Psoas muscle (tissue), 8 donors: ENCODE data around the gene OR2AK2. TPM values are rescaled to one million over a fixed set of nuclear protein-coding genes. Genes with fewer than 3 reads are reported as not detected.

Experiments
- ATAC-seq, 4 donors: fragments of 200-7000 bp; cut with Tn5 transposase; one replicate each; pipeline ENCODE4 v1.9.1; 2020; ENCODE audit warnings: moderate library complexity in 3 of 4, mild to moderate bottlenecking in 2 of 4
- DNase-seq, 2 donors: peaks; one replicate each; pipeline ENCODE4 v3.0.0-alpha.2; 2020
- H3K27ac ChIP-seq: fragments of 200-600 bp; one replicate; pipeline ENCODE4 v1.8.0; 2022
- H3K27me3 ChIP-seq, 3 donors: fragments of 200-600 bp in 1 of 3; one replicate each; pipeline versions ENCODE4 v1.6.1 to v1.8.0; 2013 to 2022; ENCODE audit warnings: low read length in 2 of 3, mild to moderate bottlenecking in 2 of 3, moderate library complexity in 1 of 3; ENCODE audit not compliant: insufficient read depth in 3 of 3
- H3K36me3 ChIP-seq, 2 donors: fragments of 200-600 bp in 1 of 2; one replicate each; pipeline versions ENCODE4 v1.6.1 to v1.8.0; 2013 to 2022; ENCODE audit warnings: low read depth in 1 of 2, mild to moderate bottlenecking in 1 of 2, moderate library complexity in 1 of 2; ENCODE audit not compliant: insufficient read depth in 1 of 2
- H3K4me1 ChIP-seq: fragments of 200-600 bp; one replicate; pipeline ENCODE4 v1.8.0; 2022
- H3K4me3 ChIP-seq: fragments of 200-600 bp; one replicate; pipeline ENCODE4 v1.8.0; 2022; ENCODE audit warnings: mild to moderate bottlenecking
- H3K9me3 ChIP-seq: fragments of 200-600 bp; one replicate; pipeline ENCODE4 v1.8.0; 2022
- WGBS, 3 donors: extraction: QIAGEN DNeasy Blood & Tissue Kit; methylation state at CpG; one replicate each; pipeline versions ENCODE4 v1.1.6 to v1.1.7; 2013; 5-methylcytosine and 5-hydroxymethylcytosine counted together
- intact Hi-C, 2 donors: fragments of 100-400 bp; cut with DNase I; formaldehyde crosslinking; loops; one replicate each; pipeline versions ENCODE4 v1.11.0 to v1.14.2; 2022
- polyA plus RNA-seq, 3 donors: library from polyadenylated mRNA; stranded (reverse); fragments of 200-250 nt; gene quantifications; one replicate each; pipeline ENCODE4 v1.2.3, GENCODE V29; 2013
- total RNA-seq, 4 donors: library from RNA; stranded (reverse); fragmentation: NEBNext Ultra II Directional in 2 of 4; extraction: Animal tissue kit (Norgen Biotek cat#: 25700) in 2 of 4; gene quantifications; one replicate each; pipeline versions ENCODE4 v1.2.1 to v1.2.4, GENCODE V29; 2021 to 2023
- TF ChIP-seq, protein P1 (sequence below): fragments of 200-600 bp; IDR thresholded peaks from one replicate; pipeline ENCODE4 v1.8.0; 2022; ENCODE audit warnings: antibody characterized with exemption
- donor health status: healthy with polysubstance abuse.
- donor health status: DM: no; HTN: no; CAD: no; lungs with moderate emphysema.
- donor health status: Bipolar disorder and iron deficiency.
- donor health status: healthy.
- donor health status: DM: yes; HTN: yes; CAD: no.
- donor health status: DM: no; HTN: no; CAD: no.
- donor health status: DM: no; HTN: no; CAD: no.
- donor health status: DM: yes; HTN: yes; CAD: no.

Gene OR2AK2
- total and polyA plus RNA-seq, 7 donors = not detected

DNA sequence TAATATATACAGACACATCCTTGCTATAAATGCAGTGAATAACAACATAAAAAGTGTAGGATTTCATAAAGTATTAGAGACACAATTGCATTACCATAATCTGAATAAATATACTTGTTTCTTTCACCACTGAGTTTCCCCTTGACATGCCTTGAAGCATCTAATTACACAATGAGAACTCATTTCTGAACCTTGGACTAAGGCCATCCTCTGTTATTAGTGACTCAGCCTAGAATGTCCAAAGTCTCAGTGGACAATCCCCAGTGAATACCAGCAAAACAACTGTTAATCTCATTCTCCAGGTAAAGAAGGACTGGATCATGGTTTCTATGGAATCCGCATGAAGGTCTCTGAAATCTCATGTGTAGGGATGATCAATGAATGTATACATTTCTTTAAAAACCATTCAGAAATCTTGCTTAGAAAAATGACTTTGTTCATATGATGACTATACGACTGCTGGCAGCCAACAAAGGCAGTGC lies 48.2 kb downstream of the OR2AK2 start, which contains the start of gene OR2L5:
Gene OR2L5 (plus strand): TSS at position 432 of the 482 bp plus-strand sequence. CDS start 8,288 bp downstream, outside the sequence.
- no peak for ATAC-seq
- Histone ChIP-seq H3K4me1 (no peaks in the 10 kb centered on the region), H3K27me3 (no peaks in the 10 kb centered on the region), H3K9me3 (peaks cover 12% of the 10 kb centered on the region), H3K36me3 (no peaks in the 10 kb centered on the region), H3K4me3 (no peak within 1 kb of the TSS), H3K27ac (no peak within 1 kb of the TSS)
- intact Hi-C loops = no loop called here
- WGBS, 3 donors = 89 to 91% (median 90%) methylated on average over 2 of the region's 2 CpGs
- DNase-seq = no peak
- TF ChIP-seq, protein P1, sequence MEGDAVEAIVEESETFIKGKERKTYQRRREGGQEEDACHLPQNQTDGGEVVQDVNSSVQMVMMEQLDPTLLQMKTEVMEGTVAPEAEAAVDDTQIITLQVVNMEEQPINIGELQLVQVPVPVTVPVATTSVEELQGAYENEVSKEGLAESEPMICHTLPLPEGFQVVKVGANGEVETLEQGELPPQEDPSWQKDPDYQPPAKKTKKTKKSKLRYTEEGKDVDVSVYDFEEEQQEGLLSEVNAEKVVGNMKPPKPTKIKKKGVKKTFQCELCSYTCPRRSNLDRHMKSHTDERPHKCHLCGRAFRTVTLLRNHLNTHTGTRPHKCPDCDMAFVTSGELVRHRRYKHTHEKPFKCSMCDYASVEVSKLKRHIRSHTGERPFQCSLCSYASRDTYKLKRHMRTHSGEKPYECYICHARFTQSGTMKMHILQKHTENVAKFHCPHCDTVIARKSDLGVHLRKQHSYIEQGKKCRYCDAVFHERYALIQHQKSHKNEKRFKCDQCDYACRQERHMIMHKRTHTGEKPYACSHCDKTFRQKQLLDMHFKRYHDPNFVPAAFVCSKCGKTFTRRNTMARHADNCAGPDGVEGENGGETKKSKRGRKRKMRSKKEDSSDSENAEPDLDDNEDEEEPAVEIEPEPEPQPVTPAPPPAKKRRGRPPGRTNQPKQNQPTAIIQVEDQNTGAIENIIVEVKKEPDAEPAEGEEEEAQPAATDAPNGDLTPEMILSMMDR = no peak

DNA sequence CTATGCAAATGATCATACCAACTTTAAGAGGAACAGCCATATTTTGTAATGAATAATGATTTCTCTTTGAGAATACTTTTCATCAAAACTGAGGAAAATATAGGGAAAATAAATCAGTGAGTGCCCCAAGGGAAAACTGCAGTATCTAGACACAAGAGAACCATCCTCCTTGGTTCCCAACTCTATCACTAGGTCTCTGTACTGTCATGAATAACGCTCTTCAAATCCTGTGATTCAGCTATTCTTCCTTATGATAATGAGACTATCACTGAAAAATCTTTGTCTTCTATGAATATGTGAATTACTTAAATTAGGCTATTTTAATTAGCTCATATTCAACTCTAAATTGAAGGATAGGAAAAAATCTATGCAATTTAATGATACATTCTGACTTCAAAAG lies 50.8 kb downstream of the OR2AK2 start:
- intact Hi-C loops = no loop called here
- H3K9me3 ChIP-seq = peaks cover 10% of the 10 kb centered on the region
- 72 to 76% (median 75%) methylated on average over 1 of the region's 1 CpG for WGBS, 3 donors
- H3K4me1 ChIP-seq = no peaks in the 10 kb centered on the region
- ATAC-seq (no peak), DNase-seq (no peak)
- H3K4me3 ChIP-seq = no peak overlapping the region
- H3K27me3 ChIP-seq = no peaks in the 10 kb centered on the region
- TF ChIP-seq, protein P1 = no peak
- H3K36me3 ChIP-seq = no peaks in the 10 kb centered on the region
- H3K27ac ChIP-seq = no peak overlapping the region

Other genes starting within 250 kb of the OR2AK2 start
- not detected for gene OR6F1, start 248.6 kb upstream of the OR2AK2 start, total RNA-seq
- gene OR6F1, start 248.6 kb upstream of the OR2AK2 start, polyA plus RNA-seq = not detected
- gene OR14K1, start 226.6 kb upstream of the OR2AK2 start, total RNA-seq = not detected
- not detected for gene OR14K1, start 226.6 kb upstream of the OR2AK2 start, polyA plus RNA-seq
- gene OR14A2, start 217.1 kb upstream of the OR2AK2 start, total RNA-seq = not detected
- not detected for gene OR14A2, start 217.1 kb upstream of the OR2AK2 start, polyA plus RNA-seq
- gene OR1C1, start 204.7 kb upstream of the OR2AK2 start, total RNA-seq = not detected
- not detected for gene OR1C1, start 204.7 kb upstream of the OR2AK2 start, polyA plus RNA-seq
- not detected for gene OR14A16, start 141.1 kb upstream of the OR2AK2 start, total RNA-seq
- not detected for gene OR14A16, start 141.1 kb upstream of the OR2AK2 start, polyA plus RNA-seq
- gene OR11L1, start 123.3 kb upstream of the OR2AK2 start, total RNA-seq = not detected
- gene OR11L1, start 123.3 kb upstream of the OR2AK2 start, polyA plus RNA-seq = not detected
- gene TRIM58, start 108.0 kb upstream of the OR2AK2 start, total RNA-seq = 1 to 10 TPM in 1 of 4 donors, under 1 TPM in 3; 0.06 to 2.4 (median 0.46) TPM
- gene TRIM58, start 108.0 kb upstream of the OR2AK2 start, polyA plus RNA-seq = under 1 TPM in 2 of 3 donors, not detected in 1; 0.04 to 0.08 TPM
- under 1 TPM in 2 of 4 donors, not detected in 2; 0.24 to 0.57 TPM for gene OR2W3, start 69.6 kb upstream of the OR2AK2 start, total RNA-seq
- under 1 TPM in 1 of 3 donors, not detected in 2; 0.07 TPM for gene OR2W3, start 69.6 kb upstream of the OR2AK2 start, polyA plus RNA-seq
- gene OR2T8, start 45.0 kb upstream of the OR2AK2 start, total RNA-seq = not detected
- not detected for gene OR2T8, start 45.0 kb upstream of the OR2AK2 start, polyA plus RNA-seq
- gene OR2AJ1, start 40.3 kb upstream of the OR2AK2 start, total RNA-seq = not detected
- gene OR2AJ1, start 40.3 kb upstream of the OR2AK2 start, polyA plus RNA-seq = not detected
- not detected for gene OR2L8, start 16.4 kb upstream of the OR2AK2 start, total RNA-seq
- not detected for gene OR2L8, start 16.4 kb upstream of the OR2AK2 start, polyA plus RNA-seq
- not detected for gene OR2L5, start 48.4 kb downstream of the OR2AK2 start, total RNA-seq
- gene OR2L5, start 48.4 kb downstream of the OR2AK2 start, polyA plus RNA-seq = not detected
- not detected for gene OR2L2, start 64.8 kb downstream of the OR2AK2 start, total RNA-seq
- not detected for gene OR2L2, start 64.8 kb downstream of the OR2AK2 start, polyA plus RNA-seq
- gene OR2L3, start 81.6 kb downstream of the OR2AK2 start, total RNA-seq = not detected
- not detected for gene OR2L3, start 81.6 kb downstream of the OR2AK2 start, polyA plus RNA-seq
- not detected for gene OR2L13, start 130.0 kb downstream of the OR2AK2 start, total RNA-seq
- not detected for gene OR2L13, start 130.0 kb downstream of the OR2AK2 start, polyA plus RNA-seq
- not detected for gene OR2M5, start 179.9 kb downstream of the OR2AK2 start, total RNA-seq
- gene OR2M5, start 179.9 kb downstream of the OR2AK2 start, polyA plus RNA-seq = not detected
- gene OR2M2, start 209.6 kb downstream of the OR2AK2 start, total RNA-seq = not detected
- gene OR2M2, start 209.6 kb downstream of the OR2AK2 start, polyA plus RNA-seq = not detected
- gene OR2M3, start 232.0 kb downstream of the OR2AK2 start, total RNA-seq = not detected
- gene OR2M3, start 232.0 kb downstream of the OR2AK2 start, polyA plus RNA-seq = not detected